A673 (cell line): Measurements from ENCODE around the gene C2CD2L. TPM values are rescaled to one million over a fixed set of nuclear protein-coding genes. Genes with fewer than 3 reads are reported as not detected.

Experiments used
- BruUV-seq: library from RNA; stranded (reverse); fragments of 400-500 nt; replicated peaks from 2 replicates; lab custom pipeline; 2021; lab: Mats Ljungman, UMichigan
- CTCF ChIA-PET: fragments of 300-600 bp; sonication (Branson Sonifier 250); formaldehyde crosslinking; loops from one replicate; lab custom pipeline; 2022; ENCODE audit warnings: antibody characterized with exemption; lab: Charles Lee
- POLR2A ChIA-PET: fragments of 300-600 bp; sonication (Branson Sonifier 250); formaldehyde crosslinking; loops from one replicate; lab custom pipeline; 2022; ENCODE audit warnings: antibody characterized with exemption; ENCODE audit not compliant: low non-redundant PET; lab: Charles Lee
- DNase-seq: peaks from one replicate; pipeline ENCODE4 v3.0.0-alpha.2; 2015; ENCODE audit warnings: low spot score
- H3K27ac ChIP-seq: fragments of 200-600 bp; sonication (generic); 2 replicates; pipeline ENCODE4 v1.5.1; 2016; ENCODE audit warnings: mixed run types, low read depth, mild to moderate bottlenecking, mixed read lengths, antibody characterized with exemption, low read length; ENCODE audit not compliant: poor library complexity, severe bottlenecking
- H3K27me3 ChIP-seq: fragments of 200-600 bp; sonication (generic); replicated peaks from 2 replicates; pipeline ENCODE4 v1.6.1; 2017; ENCODE audit warnings: mixed run types, low read depth, mild to moderate bottlenecking, mixed read lengths, antibody characterized with exemption, low read length; ENCODE audit not compliant: insufficient read depth, poor library complexity
- H3K36me3 ChIP-seq: fragments of 200-600 bp; sonication (generic); 2 replicates; pipeline ENCODE4 v1.6.1; 2016; ENCODE audit warnings: mixed run types, mild to moderate bottlenecking, mixed read lengths, antibody characterized with exemption, low read length; ENCODE audit not compliant: insufficient read depth, poor library complexity, severe bottlenecking
- H3K4me1 ChIP-seq: fragments of 200-600 bp; sonication (generic); 2 replicates; pipeline ENCODE4 v1.6.1; 2017; ENCODE audit warnings: mixed run types, mild to moderate bottlenecking, mixed read lengths, antibody characterized with exemption, low read length; ENCODE audit not compliant: insufficient read depth, poor library complexity, severe bottlenecking
- H3K4me3 ChIP-seq: fragments of 200-600 bp; sonication (generic); 2 replicates; pipeline ENCODE4 v1.5.1; 2016; ENCODE audit warnings: low read depth, mixed run types, mild to moderate bottlenecking, mixed read lengths, low read length; ENCODE audit not compliant: poor library complexity, severe bottlenecking
- H3K9me3 ChIP-seq: fragments of 200-600 bp; sonication (generic); 2 replicates; pipeline ENCODE4 v1.6.1; 2016; ENCODE audit warnings: mixed run types, low read depth, mild to moderate bottlenecking, mixed read lengths, antibody characterized with exemption, low read length; ENCODE audit not compliant: poor library complexity, severe bottlenecking
- EZH2 ChIP-seq: fragments of 200-600 bp; sonication (generic); IDR thresholded peaks from 2 replicates; pipeline ENCODE4 v1.6.1; 2017; ENCODE audit warnings: borderline replicate concordance, low read depth, mild to moderate bottlenecking, mixed read lengths, antibody characterized with exemption, low read length; ENCODE audit not compliant: poor library complexity, severe bottlenecking
- intact Hi-C: fragments of 100-400 bp; cut with micrococcal nuclease; formaldehyde crosslinking; loops from one replicate; pipeline ENCODE4 v1.10.0; 2022; ENCODE audit not compliant: unreplicated experiment
- total RNA-seq: library from RNA; stranded (reverse); gene quantifications from 2 replicates; pipeline ENCODE4 v1.2.3, GENCODE V29; 2021
- TF ChIP-seq, protein P1 (sequence below): fragments of 300-800, 200-600 bp; sonication (generic); conservative IDR thresholded peaks from 2 replicates; pipeline ENCODE4 v1.5.1; 2017; ENCODE audit warnings: low read depth, mild to moderate bottlenecking, antibody characterized with exemption, low read length, moderate library complexity, mixed read lengths

Gene C2CD2L
- total RNA-seq, 1 experiment from 2014 or later: 17.8 TPM

DNA sequence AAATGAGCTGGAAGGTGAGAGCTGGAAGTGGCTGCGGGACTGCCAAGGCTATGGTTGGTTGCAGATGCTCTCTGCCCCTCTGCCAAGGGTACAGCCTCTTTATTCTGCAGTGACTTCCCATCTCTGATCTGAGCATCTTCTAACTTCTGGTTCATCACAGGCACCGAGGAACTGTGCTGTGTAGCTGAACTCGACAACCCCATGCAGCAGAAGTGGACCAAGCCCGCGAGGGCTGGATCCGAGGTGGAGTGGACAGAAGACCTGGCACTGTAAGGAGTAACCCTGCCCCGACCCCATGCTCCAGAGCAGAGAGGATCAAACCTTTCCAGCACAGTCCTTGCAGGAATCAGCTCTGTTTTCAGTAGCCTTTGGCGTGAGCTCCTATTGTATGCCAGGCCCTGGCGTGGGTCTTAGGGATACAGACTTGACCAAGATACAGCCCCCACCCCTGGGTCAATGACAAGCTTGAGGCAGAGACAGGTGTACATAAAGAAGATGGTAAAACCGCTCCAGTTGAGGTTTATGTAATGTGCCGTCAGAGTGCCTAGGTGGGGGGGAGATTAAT, 4.3 kb downstream of the C2CD2L start:
- no peaks in the 10 kb centered on the region for H3K27me3 ChIP-seq
- intact Hi-C loops: no loop called here
- H3K9me3 ChIP-seq: no peaks in the 10 kb centered on the region
- no peak for TF ChIP-seq EZH2
- TF ChIP-seq, protein P1, sequence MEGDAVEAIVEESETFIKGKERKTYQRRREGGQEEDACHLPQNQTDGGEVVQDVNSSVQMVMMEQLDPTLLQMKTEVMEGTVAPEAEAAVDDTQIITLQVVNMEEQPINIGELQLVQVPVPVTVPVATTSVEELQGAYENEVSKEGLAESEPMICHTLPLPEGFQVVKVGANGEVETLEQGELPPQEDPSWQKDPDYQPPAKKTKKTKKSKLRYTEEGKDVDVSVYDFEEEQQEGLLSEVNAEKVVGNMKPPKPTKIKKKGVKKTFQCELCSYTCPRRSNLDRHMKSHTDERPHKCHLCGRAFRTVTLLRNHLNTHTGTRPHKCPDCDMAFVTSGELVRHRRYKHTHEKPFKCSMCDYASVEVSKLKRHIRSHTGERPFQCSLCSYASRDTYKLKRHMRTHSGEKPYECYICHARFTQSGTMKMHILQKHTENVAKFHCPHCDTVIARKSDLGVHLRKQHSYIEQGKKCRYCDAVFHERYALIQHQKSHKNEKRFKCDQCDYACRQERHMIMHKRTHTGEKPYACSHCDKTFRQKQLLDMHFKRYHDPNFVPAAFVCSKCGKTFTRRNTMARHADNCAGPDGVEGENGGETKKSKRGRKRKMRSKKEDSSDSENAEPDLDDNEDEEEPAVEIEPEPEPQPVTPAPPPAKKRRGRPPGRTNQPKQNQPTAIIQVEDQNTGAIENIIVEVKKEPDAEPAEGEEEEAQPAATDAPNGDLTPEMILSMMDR: no peak
- peaks cover 29% of the 10 kb centered on the region for H3K36me3 ChIP-seq
- H3K4me1 ChIP-seq: peaks cover 18% of the 10 kb centered on the region
- POLR2A ChIA-PET: no interaction called here
- no TSS peak for BruUV-seq
- CTCF ChIA-PET: no interaction called here
- no peak overlapping the region for H3K27ac ChIP-seq
- H3K4me3 ChIP-seq: no peak overlapping the region
- no peak for DNase-seq

DNA sequence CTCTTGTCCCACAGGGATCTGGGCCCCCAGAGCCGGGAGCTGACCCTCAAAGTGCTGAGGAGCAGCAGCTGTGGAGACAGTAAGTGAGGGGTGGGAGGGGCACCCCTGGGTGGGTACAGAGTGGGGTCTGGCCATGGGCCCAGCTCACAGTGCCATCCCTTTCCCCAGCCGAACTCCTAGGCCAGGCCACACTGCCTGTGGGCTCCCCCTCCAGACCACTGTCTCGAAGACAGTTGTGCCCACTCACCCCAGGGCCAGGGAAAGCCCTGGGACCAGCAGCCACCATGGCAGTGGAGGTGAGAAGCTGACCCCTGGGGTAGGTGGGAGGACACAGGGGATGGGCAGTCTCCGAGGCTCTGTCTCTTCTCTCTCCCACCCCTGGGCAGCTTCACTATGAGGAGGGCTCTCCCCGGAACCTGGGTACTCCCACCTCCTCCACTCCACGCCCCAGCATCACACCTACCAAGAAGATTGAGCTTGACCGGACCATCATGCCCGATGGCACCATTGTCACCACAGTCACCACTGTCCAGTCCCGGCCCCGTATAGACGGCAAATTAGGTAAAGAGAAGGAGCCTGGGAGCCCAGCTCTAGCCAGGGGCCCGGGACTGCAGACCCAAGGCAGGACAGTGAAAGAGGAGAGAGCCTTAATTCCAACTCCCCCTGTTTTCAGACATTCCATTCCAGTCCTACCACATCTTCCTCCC, 5.3 kb downstream of the C2CD2L start:
- TF ChIP-seq EZH2: no peak
- TF ChIP-seq, protein P1: no peak
- no peaks in the 10 kb centered on the region for H3K9me3 ChIP-seq
- H3K4me1 ChIP-seq: peaks cover 13% of the 10 kb centered on the region
- ChIA-PET CTCF (interaction anchor here (0.5 to 0.6 kb wide), 2 partner anchors 10 kb away, joined by 3 to 4 read pairs; no protein-coding TSS in a partner anchor), POLR2A (no interaction called here)
- H3K4me3 ChIP-seq: no peak overlapping the region
- BruUV-seq: no TSS peak
- no peak overlapping the region for H3K27ac ChIP-seq
- DNase-seq: no peak
- intact Hi-C loops: no loop called here
- peaks cover 29% of the 10 kb centered on the region for H3K36me3 ChIP-seq
- no peaks in the 10 kb centered on the region for H3K27me3 ChIP-seq

DNA sequence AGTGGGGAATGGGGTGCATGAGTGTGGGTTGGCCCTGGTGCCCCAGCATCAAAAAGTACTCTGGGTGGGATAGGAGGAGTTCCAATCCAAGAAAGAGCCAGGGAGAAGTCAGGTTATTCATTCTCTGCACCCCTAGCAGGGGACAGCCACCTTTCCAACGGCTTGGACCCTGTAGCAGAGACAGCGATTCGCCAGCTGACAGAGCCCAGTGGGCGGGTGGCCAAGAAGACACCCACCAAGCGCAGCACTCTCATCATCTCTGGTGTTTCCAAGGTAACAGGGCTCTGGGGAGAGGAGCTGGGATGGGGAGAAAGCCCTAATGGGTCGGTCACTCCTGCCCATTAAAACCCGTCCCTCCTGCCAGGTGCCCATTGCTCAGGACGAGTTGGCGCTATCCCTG, 6.6 kb downstream of the C2CD2L start:
- H3K4me3 ChIP-seq: no peak overlapping the region
- ChIA-PET POLR2A (interaction anchor here (0.5 kb wide), 1 partner anchor 45 kb away, joined by 13 read pairs; no protein-coding TSS in a partner anchor), CTCF (no interaction called here)
- no peak overlapping the region for H3K27ac ChIP-seq
- no peak for DNase-seq
- intact Hi-C loops: no loop called here
- no TSS peak for BruUV-seq
- no peaks in the 10 kb centered on the region for H3K9me3 ChIP-seq
- peaks cover 6% of the 10 kb centered on the region for H3K4me1 ChIP-seq
- TF ChIP-seq, protein P1: no peak
- TF ChIP-seq EZH2: no peak
- peaks cover 29% of the 10 kb centered on the region for H3K36me3 ChIP-seq
- H3K27me3 ChIP-seq: no peaks in the 10 kb centered on the region
